ENCODE data around the gene BIRC7.

Gene BIRC7

DNA sequence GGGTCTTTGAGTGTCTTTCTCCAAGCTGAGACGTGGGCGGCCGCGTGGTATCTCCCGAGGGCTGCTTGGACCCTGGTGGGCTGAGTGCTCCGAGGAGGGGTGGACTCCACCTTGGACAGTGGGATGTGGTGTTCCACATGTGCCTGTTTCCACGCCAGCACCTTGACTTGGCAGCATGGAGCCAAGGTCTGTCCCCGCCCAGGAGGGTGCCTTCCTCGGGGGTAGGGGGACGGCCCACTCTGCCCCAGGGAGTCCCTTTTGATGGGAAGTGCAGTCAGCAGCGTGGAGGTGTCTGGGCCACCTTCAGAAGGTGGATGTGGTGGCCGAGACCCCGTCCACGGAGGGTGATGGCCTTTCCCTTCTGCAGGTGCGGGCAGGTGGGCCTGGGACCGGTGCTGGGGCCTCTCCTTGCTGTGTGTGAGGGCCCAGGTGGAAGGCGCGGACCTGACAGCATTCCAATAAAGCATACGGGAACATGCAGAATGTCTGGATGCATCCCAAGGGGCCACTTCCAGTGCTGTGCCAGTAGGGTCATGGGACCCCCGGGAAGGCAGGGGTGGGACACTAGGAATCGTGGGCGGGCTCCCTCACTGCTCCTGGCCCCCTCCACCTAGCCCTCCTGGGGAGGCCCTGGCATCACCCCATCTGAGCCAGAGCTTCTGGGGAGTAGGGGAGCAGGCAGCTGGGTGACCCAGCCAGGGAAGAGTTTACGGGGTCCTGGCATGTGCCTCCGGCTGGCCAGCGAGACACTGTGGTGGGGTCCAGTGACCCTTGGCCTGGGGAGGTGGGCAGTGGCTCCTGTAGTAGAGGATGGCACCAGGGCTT, 53.8 kb downstream of the BIRC7 start:
- H3K27ac ChIP-seq, result no peak overlapping the region
- DNase-seq (ENCODE audit: low read depth, low spot score), result no peak
